NCI-H748 (cell line): ENCODE data around the gene CCDC192.

Experiments
- DNase-seq: peaks from one replicate; lab custom pipeline; 2025; ENCODE audit not compliant: unreplicated experiment; lab: John Stamatoyannopoulos, UW

CCDC192 gene

DNA sequence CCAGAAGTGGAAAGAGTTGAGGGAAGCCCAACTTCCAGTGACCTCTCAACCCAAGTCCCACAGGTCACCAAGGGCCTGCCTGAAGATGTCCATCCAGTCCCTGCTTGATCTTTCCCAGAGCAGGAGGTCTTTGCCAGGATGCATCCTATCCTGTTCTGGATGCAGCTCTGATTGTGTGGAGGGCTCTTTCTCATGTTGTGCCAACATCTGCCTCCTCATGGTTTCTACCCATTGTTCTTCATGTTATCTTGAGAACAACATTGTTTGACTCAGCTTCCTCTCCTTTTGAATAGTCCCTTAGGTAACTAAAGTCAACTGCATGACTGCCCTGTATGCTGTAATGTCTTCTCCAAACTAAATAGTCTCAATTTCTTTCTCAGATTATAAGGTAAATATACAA, 169.3 kb downstream of the CCDC192 start:
- no peak for DNase-seq

DNA sequence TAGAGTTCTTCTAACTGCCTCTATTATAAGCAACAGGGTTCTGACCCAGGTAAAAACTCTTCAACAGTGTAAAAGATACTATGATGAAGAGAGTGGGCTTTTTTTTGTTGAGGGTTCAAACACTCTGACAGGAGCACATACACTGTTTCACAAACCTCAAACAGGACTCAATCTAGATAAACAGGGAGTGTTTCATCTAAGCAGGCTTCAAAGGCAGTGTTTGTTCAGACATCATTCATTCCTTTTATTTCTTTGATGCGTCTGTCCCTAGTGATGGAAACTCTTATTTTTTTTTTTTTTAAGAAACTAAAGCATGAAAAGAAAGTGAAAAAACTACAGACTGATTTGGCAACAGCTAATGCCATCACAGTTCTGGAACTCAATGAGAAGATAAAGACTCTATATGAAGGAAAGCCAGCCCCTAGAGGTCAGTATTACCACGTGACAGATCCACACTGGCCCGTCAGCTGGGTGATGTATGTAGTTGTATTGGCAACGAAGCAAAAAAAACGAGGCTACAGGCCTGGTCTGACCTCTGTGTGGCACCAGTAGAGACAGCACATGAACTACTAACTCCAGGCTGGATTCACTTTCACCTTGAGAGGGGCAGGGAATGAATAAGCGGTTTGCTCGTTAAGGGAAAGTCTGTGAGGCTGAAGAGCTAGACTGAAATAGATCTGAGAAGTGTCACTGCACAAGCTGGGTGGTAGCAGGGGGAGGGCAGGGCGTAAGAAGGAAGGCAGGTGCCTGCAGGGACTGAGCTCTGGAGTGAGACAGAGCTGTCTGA, 172.2 kb downstream of the CCDC192 start:
- DNase-seq: peak; percentile 75

DNA sequence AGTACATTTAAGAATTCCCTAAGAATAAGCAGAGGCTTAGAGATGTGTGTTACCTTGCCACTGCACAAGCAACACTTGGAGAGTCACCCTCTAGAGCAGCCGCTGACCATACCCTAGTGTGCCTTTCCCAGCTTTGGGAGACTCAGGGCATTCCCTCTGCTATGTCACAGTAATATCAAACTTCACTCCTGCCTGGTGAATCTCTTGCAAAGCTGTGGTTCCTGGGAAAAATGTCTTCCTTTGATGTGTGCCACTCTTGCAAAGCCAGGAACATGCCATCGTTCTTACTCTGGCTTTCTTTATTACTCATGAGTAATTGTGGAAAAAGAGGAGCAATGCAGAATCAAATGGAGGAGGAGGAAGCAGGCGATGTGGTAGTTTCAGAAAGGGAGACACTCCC, 173.2 kb downstream of the CCDC192 start:
- DNase-seq: no peak

DNA sequence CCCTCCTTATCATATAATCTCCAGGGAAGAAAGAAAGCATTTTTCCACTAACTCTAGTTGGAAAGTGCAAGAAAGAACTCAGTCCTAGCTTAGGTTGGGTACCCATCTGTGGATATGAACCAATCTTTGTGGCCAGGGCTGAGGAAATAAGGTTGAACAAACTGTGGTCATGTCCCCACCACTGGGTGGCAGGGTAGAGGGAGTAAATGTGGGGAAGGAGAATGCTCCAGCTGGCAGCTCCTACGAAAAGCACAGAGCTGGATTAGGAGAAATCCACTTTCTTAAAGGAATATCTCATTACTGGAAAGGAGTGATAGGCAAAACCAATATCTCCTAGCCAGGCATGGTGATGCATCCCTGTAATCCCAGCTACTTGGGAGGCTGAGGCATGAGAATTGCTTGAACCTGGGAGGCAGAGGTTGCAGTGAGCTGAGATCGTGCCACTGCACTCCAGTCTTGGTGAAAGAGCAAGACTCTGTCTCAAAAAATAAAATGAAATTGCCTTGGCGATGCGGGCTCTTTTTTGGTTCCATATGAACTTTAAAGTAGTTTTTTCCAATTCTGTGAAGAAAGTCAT, 175.1 kb downstream of the CCDC192 start:
- DNase-seq: peak; percentile 65

DNA sequence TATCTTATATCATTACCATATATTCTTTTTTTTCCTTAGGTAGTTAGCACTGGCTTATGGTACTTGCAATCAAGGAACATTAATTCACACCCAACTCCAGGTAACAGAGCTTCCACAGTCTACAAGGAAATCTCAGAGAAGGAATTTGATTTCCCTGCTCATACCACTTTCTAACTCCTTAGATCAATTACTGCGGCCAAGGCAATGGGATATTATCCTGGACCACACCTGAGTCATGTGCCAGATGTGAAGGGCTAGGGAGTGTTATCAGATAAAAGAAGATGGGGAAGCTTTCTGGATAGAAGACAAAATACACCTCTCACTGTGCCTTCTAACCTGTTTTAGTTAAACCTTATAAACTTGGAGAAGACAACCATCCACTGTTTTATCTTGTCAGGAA, 181.2 kb downstream of the CCDC192 start:
- DNase-seq: no peak

DNA sequence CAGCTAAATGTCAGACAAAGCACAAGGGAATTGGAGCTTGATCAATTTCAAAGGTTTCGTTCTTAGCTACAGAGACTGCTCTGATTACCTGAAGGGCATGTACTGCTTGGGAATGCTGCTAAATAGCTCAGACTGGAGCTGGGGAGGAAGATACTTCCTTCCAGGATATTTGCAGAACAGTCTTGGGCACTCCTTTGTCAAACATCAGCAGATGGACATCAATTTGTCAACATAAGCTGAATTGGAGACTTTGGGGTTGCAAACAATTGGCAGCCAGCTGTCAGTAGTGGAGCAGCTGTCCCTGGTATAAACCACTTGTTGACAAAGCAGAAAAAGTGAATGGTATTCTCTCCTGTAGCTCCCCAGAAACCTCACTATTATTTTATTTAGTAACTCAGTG, 182.0 kb downstream of the CCDC192 start:
- peak; percentile 86 for DNase-seq

DNA sequence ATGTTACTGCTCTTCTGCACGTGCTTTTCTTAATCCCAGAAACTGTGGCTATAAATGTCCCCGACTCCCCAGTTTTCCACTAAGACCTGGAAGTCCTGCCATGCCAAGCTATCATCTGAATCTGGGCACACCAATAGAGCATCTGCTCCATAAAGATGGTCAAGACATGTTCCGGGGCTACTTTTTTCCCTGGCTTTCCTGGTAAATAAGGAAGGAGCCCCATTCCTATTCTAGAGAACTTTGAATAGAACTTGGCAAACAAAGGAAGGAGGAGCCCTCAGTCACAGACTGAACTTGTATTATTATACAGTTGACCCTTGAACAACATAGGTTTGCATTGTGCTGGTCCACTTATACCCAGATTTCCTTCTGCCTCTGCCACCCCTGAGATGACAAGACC, 182.9 kb downstream of the CCDC192 start:
- DNase-seq: no peak

DNA sequence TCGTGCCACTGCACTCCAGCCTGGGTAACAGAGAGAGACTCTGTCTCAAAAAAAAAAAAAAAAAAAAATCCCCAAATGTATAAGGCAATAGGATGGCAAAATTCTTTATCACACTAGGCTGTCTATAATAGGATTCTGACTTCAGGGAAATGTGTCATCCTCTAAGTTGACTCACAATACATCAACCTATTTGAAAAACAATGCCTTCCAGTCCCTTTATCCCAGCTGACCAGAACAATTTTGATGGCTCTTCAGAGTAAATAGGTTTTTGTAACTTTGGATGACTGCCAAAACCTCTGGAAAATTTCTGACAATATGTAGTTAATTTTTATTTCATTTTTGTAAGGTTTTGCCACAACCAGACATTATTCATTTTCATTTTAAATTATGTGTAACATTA, 184.1 kb downstream of the CCDC192 start:
- DNase-seq: peak; percentile 37

DNA sequence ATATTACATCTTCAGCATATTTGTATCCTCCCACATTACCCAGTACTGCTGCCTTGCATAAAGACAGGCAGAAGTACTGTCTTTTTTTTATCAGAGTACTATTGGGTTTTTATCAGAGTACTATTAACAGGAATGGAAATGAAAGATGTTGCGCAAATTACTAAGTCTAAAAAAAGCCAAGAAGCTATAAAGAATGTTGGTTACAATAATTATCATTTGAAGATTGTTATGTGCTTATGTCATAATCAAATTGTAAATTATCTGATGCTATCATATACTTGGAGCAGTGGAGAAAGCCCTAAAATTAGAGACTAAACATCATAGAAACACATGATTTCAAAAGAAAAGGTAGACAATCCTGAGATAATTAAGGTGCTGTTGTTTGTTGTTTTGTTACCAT, 188.8 kb downstream of the CCDC192 start:
- no peak for DNase-seq

DNA sequence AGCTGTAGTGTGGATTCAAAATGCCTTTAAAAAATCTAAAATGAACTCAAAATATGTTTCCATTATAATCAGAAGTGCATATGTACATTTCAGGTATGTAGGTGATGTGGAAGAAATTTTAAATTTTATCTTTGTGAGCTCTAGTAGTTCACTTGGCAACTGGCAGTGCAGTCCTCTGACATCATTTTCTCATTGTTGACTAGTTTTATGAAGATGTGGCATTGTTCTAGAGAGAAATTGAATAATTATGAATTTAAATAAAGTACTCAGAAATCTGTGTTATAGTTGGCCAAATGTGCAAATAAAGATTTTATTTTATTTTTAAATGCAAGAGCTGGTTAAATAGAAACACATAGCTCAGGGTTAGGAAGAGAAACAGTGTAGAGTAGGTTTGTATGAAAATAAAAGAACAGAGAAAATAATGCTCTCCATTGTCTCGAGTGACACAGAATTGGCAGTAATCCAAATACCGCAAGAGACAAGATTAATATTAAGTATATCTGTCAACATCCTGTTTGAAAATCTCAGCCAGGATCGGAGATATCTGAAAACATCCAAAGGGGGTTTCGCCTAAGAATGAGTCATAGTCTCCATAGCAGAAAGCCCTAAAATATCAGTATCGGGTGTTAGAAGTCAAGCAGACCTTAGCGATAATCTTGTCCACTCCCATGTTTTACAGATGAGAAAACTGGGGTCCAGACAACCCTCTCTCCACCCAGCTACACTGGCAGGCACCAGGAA, 189.4 kb downstream of the CCDC192 start:
- DNase-seq: peak; percentile 68

DNA sequence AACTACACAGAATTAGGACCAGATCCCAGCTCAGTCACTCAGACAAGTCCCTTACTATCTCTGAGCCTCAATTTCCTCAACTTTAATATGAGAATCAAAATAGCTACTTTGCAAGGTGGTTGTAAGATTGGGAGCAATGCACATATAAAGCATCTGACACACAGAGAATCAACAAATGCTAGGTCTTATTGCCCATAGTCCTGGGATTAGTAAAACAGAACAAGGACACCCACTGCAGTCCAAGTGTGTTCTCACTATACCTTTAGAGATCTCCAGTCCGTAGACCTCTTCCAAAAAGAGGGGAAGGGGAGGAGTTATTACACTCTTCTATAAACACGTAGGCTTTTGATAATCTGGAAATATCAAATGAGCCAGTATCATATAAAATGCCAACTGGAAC, 190.0 kb downstream of the CCDC192 start:
- no peak for DNase-seq

DNA sequence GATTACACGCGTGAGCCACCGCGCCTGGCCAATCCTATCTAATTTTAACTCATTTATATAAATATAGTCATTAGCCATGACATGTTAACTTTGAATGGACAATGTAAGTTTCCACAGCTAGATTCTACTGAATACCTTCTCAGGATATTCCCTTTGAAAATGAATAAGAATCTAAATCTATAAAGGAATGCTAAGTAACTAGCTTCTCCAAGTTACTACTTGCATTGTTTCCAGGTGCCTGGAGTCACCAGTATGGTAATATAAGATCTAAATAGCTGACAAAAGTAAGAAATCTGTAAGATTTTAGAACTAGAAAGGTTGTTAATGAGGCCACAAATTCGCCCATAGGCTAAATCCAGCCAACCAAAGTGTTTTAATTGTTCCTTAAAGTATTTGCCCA, 191.3 kb downstream of the CCDC192 start:
- no peak for DNase-seq

DNA sequence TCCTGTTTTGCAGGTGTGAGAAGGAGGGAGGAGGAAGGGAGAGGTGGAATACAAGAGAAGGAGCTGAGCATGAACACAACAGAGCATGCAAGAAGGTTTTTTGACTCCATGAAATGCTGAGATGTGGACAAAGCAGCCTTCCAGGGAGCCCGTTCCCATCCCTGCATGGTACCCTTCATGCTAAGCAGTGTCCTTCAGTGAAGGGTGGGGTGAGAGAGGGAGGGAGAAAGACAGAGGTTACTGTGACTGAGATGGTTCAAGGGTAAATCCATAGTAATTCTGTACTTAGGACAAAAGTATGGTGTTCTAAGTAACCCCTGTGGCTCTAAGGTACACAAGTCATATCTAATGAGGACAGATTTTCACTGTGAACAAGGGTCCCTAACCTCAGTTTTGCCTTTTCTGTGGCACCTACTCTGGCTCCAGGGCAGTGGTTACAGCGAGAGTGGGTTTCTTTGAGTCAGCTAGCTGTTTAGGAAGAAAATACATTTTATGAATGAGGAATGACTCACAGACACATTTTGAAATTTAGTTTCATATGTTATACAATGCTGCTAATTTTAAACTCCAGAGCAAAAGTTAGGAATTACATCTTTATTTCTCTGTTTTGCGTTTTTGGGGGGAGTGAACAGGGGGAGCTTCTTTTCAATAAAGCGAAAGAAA, 195.5 kb downstream of the CCDC192 start:
- DNase-seq: no peak

DNA sequence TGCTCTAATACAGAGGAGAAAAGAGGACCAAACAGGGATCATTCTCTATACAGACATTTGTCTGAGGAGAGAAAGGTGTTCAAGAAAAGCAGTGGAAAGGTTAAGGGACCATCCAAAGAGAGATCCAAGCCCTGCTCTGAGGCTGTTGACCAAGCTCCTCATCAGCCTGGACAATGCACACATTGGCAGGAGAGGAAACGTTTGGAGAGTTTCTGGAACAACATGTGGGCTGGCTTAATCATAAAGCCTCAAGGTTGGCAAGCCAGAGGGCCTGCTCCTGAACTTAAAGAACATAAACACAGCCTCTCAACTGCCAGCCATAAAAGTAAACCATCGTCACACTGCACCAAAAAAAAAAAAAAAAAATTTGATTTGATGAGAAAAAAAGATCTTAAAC, 196.0 kb downstream of the CCDC192 start:
- DNase-seq: no peak

DNA sequence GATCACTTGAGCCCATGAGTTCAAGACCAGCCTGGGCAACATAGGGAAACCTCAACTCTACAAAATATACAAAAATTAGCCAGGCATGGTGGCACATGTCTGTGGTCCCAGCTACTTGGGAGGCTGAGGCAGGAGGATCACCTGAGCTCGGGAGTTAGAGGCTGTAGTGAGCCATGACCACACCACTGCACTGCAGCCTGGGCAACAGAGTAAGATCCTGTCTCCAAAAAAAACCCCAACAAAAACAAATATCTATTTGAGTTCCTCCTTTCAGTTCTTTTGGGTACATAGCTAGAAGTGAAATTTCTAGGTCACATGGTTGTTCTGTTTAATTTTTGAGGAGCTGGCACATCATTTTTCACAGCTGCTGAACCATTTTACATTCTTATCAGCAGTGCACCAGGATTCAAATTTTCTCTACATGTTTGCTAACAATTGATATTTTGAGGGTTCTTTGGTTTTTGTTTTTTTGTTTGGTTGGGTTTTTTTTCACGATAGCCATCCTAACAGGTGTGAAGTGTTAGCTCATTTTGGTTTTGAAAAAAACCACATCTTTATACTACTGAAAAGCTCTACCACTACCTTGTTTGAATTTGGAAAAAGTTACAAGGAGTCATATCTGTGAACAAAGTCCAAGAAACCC, 203.5 kb downstream of the CCDC192 start:
- no peak for DNase-seq

DNA sequence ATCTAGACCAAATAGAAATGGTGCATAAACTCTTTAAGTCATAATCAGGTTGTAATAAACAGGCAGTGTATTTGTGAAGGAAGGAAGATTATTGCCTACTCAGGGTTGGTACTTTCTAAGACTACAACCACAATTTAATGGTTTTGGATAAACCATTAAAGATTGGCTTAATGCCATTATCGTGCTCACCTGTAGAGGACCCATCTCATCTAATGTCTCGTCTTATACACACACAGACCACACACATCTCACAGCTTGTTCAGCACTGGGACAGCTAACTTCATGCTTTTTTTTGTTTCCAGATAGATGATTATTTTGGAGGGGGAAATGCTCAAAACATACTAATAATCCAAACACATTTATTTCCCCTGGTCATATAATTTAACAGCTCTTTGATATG, 204.7 kb downstream of the CCDC192 start:
- DNase-seq: peak; percentile 38

DNA sequence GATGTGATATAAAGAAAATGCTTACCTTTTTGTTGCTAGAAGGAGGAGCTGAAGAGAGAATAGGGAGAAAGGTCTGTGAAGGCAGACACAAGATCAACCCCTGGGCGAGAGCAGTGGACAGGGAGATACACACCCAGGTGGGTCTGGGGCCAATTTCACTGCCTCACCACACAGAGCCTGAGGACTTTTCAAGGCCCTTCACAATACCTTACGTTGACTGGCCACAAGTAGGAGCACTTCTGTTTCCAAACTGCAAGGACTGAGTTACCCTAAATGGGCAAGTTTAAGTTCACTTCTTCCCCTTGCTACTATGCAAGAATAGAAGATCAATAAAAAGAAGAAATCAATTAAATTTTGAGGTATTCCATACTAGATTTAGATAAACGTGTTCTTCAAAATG, 205.9 kb downstream of the CCDC192 start:
- peak; percentile 63 for DNase-seq

DNA sequence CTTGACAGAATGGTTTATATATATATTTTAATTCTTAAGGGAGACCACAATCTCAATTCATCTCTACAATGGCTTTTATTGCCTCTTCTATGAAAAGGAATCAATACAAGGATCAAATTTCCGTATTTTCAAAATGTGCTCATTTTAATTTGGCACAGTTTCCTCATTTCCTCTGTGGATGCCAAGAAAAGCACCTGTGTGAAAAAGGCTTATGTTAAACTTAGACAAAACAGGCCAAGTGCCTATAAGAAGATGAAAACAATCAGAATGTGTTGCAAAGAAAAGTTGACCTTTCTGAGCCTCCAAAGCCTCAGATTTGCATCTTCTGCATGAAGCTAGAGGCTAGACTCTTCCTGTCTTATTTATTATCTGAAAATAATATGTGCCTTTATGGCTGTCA, 206.6 kb downstream of the CCDC192 start:
- DNase-seq: peak; percentile 46

DNA sequence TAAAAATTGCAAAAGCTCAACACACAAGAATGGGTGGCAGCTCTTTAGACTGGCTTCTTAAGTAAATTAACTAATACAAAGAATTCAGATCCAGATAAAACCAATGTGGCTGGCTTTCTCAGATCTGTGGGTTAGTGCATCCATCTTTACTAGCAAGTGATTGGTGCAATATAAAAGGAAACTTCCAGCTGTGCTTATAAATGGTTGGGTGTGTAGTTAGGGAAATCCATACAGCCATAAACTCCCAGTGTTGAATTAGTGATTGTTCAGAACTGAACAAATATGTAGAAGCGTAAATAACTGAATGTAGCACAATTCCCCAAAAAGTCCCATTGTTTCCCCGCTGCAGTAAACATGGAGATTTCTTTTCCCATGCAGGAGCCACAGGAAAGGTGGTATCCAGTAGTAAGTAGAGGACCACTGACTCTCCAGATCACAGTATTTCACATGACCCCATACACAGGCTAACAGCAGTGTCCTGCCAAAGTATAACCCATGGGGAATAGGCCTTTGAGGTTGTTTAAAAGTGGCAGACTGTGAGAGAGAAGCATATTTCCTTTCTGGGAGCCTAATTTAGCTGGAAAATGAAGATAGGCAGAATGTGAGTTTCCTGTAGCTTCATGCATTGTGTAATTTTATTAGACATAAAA, 207.2 kb downstream of the CCDC192 start:
- DNase-seq: peak; percentile 76

DNA sequence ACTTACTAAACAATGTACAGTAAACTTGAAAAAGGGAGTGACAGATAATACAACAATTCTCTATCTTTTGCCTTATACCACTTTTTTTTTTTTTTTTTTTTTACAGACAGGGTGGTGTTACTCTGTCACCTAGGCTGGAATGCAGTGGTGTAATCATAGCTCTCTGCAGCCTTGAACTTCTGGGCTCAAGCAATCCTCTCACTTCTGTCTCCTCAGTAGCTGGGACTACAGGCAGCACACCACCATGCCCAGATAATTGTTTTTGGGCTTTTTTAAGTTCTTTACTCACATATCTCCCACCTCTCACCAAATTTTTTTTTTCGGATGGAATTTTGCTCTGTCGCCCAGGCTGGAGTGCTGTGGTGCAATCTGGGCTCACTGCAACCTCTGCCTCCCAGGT, 208.4 kb downstream of the CCDC192 start:
- DNase-seq: no peak

DNA sequence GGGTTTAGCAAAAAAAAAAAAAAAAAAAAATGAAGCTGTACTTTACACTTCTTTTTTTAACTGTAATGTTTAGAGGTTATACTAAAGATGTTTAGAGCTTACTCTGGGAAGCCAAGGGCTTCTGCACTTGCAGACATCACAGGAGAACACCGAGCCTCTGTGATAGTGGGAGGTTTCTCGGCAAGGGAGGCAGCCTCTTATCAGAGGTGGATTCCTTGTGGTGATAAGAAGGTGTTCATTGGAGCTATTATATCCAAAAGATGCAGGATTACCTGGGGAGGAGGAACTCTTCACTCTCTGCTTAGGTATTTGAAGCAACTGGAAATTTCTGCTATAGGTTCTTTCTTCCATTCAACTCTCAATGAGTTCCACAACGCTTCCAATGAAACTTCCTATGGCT, 209.2 kb downstream of the CCDC192 start:
- DNase-seq: no peak
